GM12872 (cell line): Measurements from ENCODE around the gene ADPRHL1.

Experiments used
- CTCF ChIP-seq: IDR thresholded peaks from 3 replicates; pipeline ENCODE4 v1.5.1; 2011; ENCODE audit warnings: low read depth, mild to moderate bottlenecking, low read length, moderate library complexity; ENCODE audit not compliant: insufficient read depth

The ADPRHL1 gene

DNA sequence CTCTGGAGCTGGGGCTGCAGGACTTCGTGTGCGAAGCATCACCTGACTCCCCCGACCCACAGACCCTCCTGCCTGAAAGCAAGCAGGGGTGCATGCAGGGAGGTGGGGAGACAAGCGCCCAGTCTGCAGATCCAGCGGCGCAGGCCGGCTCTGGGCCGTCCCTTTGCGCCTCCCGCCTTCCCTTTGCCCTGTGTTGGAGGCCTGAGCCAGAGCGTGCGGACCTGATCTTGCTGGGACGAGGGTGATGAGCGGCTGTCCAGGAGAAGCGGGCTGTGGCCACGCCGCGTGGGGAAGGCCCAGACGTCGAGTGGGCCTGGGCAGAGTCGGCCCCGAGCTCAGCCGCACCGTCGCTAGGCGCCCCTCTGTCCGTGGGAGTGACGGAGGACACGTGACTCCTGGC is 84.1 kb downstream of the ADPRHL1 start:
- no peak for TF ChIP-seq CTCF

GRCh38 chr13:113367771-113368170 is 85.5 kb downstream of the ADPRHL1 start:
- TF ChIP-seq CTCF, result no peak

DNA sequence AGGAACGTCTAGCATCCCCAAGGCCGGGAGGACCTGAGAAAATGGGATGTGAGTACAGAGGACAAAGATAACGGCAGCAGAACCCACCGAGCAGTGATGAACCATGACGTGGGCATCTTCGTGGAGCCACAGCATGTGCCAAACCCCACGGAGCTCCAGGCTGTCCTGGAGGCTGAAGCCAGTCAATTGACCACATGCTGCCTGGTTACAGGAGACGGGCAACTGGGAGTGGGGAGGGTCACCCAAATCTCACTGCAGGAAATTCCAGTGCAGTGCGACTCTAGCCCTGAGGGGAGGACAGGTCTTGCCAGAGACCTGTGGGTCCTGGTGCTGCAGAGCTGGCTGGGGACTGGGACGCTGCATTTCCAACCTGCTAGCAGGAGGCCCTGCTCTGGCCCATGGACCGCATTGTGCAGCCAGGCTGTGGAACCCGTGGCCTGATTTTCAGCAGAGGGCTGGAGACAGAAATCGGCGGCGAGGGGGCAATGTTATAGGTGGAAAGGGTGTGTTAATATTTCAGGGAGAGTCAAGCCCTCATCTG is 86.2 kb downstream of the ADPRHL1 start:
- no peak for TF ChIP-seq CTCF

DNA sequence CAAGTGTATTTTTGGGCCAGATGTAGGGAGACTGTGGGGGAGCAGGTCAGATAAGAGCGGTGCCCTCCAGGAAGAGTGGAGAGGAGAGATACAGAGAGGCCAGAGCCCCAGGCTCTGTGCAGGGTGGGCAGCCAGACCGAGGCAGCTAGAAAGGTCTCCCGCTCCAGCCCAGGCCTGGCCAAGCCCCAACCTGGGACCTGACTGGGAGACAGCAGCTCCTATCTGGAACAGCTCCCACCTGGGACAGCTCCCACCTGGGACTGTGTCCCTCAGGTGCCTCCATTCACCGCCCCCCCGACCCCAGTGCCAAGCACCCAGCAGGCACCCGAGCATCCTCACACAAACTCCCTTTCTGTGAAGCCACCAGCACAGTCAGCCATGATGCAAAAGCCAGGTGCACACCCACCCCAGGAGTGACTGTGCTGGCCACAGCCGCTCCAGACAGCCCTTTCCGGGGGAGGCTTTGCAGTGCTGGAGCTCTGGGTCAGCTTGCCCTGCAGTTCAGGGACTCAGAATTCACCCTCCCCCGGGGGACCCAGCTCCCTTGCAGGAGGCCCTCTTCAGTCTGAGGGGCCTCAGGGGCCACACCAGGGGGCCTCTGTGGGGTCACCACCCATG is 87.2 kb downstream of the ADPRHL1 start:
- no peak for TF ChIP-seq CTCF

- TF ChIP-seq CTCF, result no peak
These were observed 87.7 kb downstream of the ADPRHL1 start for GRCh38 chr13:113365583-113365970.

- TF ChIP-seq CTCF, result no peak
These were observed 88.2 kb downstream of the ADPRHL1 start for GRCh38 chr13:113364901-113365582.

- TF ChIP-seq CTCF, result no peak
These were observed 88.9 kb downstream of the ADPRHL1 start for GRCh38 chr13:113364311-113364889.
